ENCODE results near the gene ABCF1.
A peak's percentile ranks its signal among the peaks of the same experiment; 100 is the strongest.
"Not testable (repeated sequence)": the region's sequence is repeated elsewhere in the genome, so short reads cannot be mapped to it uniquely, and the experiment has no call there.

Gene ABCF1

DNA sequence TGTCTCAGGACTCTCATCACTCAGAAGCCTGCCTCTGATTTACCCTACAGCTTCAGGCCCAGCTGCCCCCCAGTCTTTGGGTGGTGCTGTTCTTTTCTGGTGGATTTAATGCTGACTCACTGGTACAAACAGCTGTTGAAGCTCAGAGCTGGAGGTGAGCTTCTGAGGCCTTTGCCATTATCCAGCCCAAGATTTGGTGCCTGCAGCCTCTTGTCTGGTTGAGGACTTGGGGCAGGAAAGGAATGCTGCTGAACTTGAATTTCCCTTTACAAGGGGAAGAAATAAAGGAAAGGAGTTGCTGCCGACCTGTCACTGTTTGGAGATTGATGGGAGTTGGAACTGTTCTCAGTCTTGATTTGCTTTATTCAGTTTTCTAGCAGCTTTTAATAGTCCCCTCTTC lies 19.8 kb downstream of the ABCF1 start:
- TF ChIP-seq, protein P1, sequence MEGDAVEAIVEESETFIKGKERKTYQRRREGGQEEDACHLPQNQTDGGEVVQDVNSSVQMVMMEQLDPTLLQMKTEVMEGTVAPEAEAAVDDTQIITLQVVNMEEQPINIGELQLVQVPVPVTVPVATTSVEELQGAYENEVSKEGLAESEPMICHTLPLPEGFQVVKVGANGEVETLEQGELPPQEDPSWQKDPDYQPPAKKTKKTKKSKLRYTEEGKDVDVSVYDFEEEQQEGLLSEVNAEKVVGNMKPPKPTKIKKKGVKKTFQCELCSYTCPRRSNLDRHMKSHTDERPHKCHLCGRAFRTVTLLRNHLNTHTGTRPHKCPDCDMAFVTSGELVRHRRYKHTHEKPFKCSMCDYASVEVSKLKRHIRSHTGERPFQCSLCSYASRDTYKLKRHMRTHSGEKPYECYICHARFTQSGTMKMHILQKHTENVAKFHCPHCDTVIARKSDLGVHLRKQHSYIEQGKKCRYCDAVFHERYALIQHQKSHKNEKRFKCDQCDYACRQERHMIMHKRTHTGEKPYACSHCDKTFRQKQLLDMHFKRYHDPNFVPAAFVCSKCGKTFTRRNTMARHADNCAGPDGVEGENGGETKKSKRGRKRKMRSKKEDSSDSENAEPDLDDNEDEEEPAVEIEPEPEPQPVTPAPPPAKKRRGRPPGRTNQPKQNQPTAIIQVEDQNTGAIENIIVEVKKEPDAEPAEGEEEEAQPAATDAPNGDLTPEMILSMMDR (IDR thresholded peaks at IDR 0.05; ENCODE audit: low read depth, low read length): no peak
- TF ChIP-seq, protein P2, sequence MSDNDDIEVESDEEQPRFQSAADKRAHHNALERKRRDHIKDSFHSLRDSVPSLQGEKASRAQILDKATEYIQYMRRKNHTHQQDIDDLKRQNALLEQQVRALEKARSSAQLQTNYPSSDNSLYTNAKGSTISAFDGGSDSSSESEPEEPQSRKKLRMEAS (IDR thresholded peaks at IDR 0.05; ENCODE audit: low read depth, low read length): no peak
- no peak for TF ChIP-seq MYC (IDR thresholded peaks at IDR 0.05; ENCODE audit: low read depth, low read length)
- TF ChIP-seq POLR2A (IDR thresholded peaks at IDR 0.05; ENCODE audit: extremely low read depth, insufficient read length): no peak
- no peak for DNase-seq (ENCODE audit: low read depth)

DNA sequence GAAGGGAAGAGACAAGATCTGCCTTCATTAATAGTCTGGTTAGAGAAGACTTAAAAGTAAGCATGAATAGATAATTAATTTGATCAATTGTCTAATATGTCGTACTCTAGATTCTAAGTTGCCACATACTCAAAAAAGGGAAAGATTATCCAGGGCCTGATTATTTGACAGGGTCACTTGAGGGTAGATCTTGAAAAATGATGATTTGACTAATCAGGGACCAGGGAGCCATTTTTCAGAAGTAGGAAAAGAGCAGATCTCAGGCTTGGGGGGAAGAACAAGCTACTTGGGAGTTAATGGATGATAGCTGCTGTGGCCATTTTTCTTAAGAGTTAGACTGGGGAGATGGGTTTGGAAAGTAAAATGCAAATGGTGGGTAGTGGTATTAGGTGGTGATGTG lies 21.0 kb downstream of the ABCF1 start:
- DNase-seq (ENCODE audit: low read depth): no peak
- H3K4me3 ChIP-seq (ENCODE audit: low read depth, low read length): no peak overlapping the region
- TF ChIP-seq, protein P2 (IDR thresholded peaks at IDR 0.05; ENCODE audit: low read depth, low read length): no peak
- TF ChIP-seq, protein P1 (IDR thresholded peaks at IDR 0.05; ENCODE audit: low read depth, low read length): no peak
- TF ChIP-seq POLR2A (IDR thresholded peaks at IDR 0.05; ENCODE audit: extremely low read depth, insufficient read length): no peak
- no peak for TF ChIP-seq MYC (IDR thresholded peaks at IDR 0.05; ENCODE audit: low read depth, low read length)

More for the DNA sequence above, 19.8 kb downstream of the ABCF1 start:
- H3K4me3 ChIP-seq (ENCODE audit: low read depth, low read length): no peak overlapping the region

DNA sequence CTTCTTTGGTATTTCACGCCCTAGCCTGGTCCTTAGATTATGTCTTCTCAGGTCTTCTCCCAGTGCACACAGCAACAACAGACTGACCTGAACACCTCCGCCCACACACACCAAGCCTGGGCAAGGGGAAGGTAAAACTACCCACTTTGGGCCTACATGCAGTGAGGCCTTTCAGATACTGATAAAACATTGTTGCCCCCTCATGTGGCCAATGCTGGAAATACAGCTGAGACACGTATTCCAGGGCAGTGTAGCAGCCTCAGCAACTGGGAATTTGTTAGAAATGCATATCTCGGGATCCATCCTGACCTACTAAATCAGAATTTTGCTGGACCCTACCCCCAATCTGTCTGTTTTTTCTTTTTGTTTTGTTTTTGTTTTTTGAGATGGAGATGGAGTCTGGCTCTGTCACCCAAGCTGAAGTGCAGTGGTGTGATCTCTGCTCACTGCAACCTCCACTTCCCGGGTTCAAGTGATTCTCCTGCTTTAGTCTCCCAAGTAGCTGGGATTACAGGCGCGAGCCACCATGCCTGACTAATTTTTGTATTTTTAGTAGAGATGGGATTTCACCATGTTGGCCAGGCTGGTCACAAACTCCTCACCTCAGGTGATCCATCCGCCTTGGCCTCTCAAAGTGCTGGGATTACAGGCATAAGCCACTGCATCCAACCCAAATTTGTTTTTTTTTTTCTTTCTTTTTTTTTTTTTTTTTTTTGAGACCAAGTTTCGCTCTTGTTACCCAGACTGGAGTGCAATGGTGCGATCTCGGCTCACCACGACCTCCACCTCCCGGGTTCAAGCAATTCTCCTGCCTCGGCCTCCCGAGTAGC lies 26.3 kb downstream of the ABCF1 start:
- TF ChIP-seq, protein P1 (IDR thresholded peaks at IDR 0.05; ENCODE audit: low read depth, low read length): peak; percentile 82
- peak; percentile 13; the same call in 1 of the 2 replicates for TF ChIP-seq MYC (IDR thresholded peaks at IDR 0.05; ENCODE audit: low read depth, low read length)
- peak; percentile 16 for TF ChIP-seq POLR2A (IDR thresholded peaks at IDR 0.05; ENCODE audit: extremely low read depth, insufficient read length)
- DNase-seq (ENCODE audit: low read depth): peak; percentile 82
- not testable (repeated sequence) for H3K4me3 ChIP-seq (ENCODE audit: low read depth, low read length)

DNA sequence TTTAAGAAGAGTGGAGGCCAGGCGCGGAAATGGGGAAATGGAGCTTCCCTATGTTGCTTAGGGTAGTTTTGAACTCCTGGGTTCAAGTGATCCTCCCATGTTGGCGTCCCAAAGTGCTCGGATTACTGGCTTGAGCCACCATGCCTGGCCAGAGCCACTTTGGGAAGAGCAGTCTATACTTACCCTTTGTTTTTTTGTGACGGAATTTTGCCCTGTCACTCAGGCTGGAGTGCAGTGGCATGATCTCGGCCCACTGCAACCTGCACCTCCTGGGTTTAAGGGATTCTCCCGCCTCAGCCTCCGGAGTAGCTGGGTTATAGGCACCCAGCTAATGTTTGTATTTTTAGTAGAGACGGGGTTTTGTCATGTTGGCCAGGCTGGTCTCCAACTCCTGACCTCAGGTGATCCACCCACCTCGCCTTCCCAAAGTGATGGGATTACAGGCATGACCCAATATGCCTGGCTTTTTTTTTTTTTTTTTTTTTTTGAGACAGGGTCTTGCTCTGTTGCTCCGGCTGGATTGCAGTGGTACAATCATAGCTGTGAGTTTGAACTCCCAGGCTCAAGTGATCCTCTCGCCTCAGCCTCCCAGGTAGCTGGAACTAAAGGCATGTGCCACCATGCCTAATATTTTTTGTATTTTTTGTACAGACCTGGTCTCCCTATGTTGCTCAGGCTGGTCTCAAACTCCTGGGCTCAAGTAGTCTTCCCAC lies 27.8 kb downstream of the ABCF1 start:
- TF ChIP-seq, protein P1 (IDR thresholded peaks at IDR 0.05; ENCODE audit: low read depth, low read length): no peak
- TF ChIP-seq, protein P2 (IDR thresholded peaks at IDR 0.05; ENCODE audit: low read depth, low read length): no peak
- TF ChIP-seq POLR2A (IDR thresholded peaks at IDR 0.05; ENCODE audit: extremely low read depth, insufficient read length) (no peak), MYC (IDR thresholded peaks at IDR 0.05; ENCODE audit: low read depth, low read length) (no peak)
- DNase-seq (ENCODE audit: low read depth): no peak
- H3K4me3 ChIP-seq (ENCODE audit: low read depth, low read length): no peak overlapping the region

DNA sequence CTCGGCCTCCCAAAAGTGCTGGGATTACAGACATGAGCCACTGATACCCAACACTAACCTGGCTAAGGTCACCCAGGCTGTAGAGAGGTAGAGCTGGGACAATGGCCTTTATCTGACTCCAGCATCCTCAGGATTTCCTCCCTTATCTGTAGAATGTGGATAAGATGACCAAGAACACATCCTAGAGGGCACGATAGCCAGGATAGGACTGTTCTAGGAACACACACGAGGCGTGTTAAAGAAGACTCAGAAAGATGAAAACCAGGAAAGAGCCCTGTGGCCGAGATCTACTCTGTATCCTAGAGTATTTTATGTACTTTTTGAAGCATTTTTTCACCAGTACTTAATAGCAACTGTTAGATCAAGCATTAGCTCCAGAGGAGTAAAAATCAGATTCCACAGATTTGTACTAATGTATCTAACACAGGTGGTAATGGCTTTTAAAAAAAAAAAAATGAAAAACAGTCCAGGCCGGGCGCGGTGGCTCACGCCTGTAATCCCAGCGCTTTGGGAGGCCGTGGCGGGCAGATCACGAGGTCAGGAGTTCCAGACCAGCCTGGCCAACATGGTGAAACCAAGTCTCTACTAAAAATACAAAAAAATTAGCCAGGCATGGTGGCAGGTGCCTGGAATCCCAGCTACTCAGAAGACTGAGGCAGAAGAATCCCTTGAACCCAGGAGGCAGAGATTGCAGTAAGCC lies 28.5 kb downstream of the ABCF1 start:
- no peak overlapping the region for H3K4me3 ChIP-seq (ENCODE audit: low read depth, low read length)
- no peak for TF ChIP-seq POLR2A (IDR thresholded peaks at IDR 0.05; ENCODE audit: extremely low read depth, insufficient read length)
- TF ChIP-seq, protein P1 (IDR thresholded peaks at IDR 0.05; ENCODE audit: low read depth, low read length): no peak
- no peak for TF ChIP-seq MYC (IDR thresholded peaks at IDR 0.05; ENCODE audit: low read depth, low read length)
- TF ChIP-seq, protein P2 (IDR thresholded peaks at IDR 0.05; ENCODE audit: low read depth, low read length): no peak
- no peak for DNase-seq (ENCODE audit: low read depth)

Measured in NB4 (cell line).